Gastrocnemius medialis (tissue), 4 donors: ENCODE measurements around the gene ADPRS.

Experiments used
- POLR2A ChIP-seq, 2 donors: fragments of 450-650 bp; IDR thresholded peaks; one replicate each; pipeline ENCODE4 v1.6.1; 2017; ENCODE audit warnings: antibody characterized with exemption in 2 of 2, mild to moderate bottlenecking in 2 of 2, moderate library complexity in 2 of 2
- TF ChIP-seq, protein P1 (sequence below), 5 experiments: fragments of 450-650 bp in 3 of 5; fragments of 200-600 bp in 2 of 5; sonication (generic) in 2 of 5; IDR thresholded peaks in 4 of 5; conservative IDR thresholded peaks in 1 of 5; 1 replicate in 4 of 5; 2 replicates in 1 of 5; pipeline ENCODE4 v1.5.1; 2016 to 2019; ENCODE audit warnings: antibody characterized with exemption in 5 of 5, mild to moderate bottlenecking in 3 of 5, moderate library complexity in 3 of 5

DNA sequence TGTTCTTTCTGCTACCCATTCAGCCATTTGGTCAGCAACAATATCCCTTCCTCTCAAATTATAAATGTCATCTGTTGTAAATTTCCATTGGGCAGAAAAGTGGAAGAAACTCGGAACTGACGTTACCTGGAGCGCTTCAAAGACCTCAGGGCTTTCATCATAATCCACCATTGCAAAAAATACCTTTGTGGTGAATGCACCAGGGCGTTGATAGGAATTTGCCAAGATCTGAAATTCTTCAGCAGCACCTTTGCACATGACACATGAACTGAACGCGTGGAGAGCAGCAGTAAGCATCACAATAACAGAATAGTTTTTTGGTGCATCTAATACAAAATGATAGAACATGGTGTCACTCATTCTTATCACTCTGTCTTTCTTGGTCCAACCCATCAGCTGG is 7.9 kb upstream of the ADPRS start:
- TF ChIP-seq, protein P1, sequence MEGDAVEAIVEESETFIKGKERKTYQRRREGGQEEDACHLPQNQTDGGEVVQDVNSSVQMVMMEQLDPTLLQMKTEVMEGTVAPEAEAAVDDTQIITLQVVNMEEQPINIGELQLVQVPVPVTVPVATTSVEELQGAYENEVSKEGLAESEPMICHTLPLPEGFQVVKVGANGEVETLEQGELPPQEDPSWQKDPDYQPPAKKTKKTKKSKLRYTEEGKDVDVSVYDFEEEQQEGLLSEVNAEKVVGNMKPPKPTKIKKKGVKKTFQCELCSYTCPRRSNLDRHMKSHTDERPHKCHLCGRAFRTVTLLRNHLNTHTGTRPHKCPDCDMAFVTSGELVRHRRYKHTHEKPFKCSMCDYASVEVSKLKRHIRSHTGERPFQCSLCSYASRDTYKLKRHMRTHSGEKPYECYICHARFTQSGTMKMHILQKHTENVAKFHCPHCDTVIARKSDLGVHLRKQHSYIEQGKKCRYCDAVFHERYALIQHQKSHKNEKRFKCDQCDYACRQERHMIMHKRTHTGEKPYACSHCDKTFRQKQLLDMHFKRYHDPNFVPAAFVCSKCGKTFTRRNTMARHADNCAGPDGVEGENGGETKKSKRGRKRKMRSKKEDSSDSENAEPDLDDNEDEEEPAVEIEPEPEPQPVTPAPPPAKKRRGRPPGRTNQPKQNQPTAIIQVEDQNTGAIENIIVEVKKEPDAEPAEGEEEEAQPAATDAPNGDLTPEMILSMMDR (IDR thresholded peaks at IDR 0.05 in 4 of 5, conservative IDR thresholded peaks at IDR 0.05 in 1 of 5), result no peak
- TF ChIP-seq POLR2A (IDR thresholded peaks at IDR 0.05), result no peak
